Measurements from ENCODE around the gene AP4B1.
"Not testable (repeated sequence)": the region's sequence is repeated elsewhere in the genome, so short reads cannot be mapped to it uniquely, and the experiment has no call there.

AP4B1 gene
- 43.3 to 86.7 (median 56.0) reads per million in 9 experiments for total RNA-seq

DNA sequence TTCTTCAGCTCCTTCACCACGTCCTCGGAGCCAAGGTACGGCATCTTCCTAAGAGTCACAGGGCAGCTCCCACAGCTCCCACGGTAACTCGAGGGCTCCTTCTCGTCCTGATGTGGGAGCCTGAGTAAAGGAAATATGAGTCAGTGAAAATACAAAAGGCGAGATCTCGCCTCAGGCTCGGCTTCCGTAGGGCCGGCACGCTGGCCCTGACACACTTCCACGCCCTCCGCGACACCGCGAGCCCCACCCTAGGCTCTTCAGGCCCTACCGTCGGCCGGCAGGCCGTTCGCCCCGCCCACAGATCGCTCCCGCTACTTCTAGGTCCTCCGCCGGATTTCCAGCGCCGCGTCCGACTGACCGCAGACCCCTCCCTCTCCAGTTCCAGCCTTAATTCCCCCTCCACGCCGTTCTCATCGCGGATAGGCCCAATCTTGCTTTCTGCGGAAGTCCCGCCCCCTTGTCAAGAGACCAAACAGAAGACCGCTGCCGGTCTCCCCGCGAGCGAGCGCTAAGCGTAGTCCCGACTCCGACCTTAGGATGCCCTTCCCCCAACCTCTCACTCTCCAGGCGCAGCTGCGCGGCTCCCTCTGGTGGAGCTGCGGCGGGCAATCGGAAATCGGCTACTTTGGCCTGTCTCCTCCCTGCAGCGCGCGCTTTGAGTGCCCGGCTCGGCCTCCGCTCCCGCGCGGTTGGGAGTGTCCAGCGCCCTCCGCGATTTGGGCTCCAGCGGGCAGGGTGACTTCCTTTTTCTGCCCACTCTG is at the start of gene AP4B1, which contains the start of gene DCLRE1B:
AP4B1 (minus strand) TSS at position 126 of the 761 bp plus-strand sequence; CDS start at position 44, 82 bp downstream.
DCLRE1B (plus strand) TSS at position 653 of the 761 bp plus-strand sequence. CDS start 261 bp downstream, outside the sequence.
- Mint-ChIP-seq H3K27ac (peak within 1 kb of the TSS; percentile 97 to 98), H3K9me3 (no peaks in the 10 kb centered on the region), H3K36me3 (ENCODE audit: insufficient read depth) (peaks cover 28% of the 10 kb centered on the region), H3K27me3 (no peaks in the 10 kb centered on the region), H3K4me3 (peak within 1 kb of the TSS; percentile 89 to 91), H3K4me1 (ENCODE audit: low read depth in 2 of 2) (peaks cover 37 to 48% of the 10 kb centered on the region in 2 donors)
- ATAC-seq (replicated peaks) (peak; percentile 87), DNase-seq (peak; percentile 94 to 95 (median 95))

DNA sequence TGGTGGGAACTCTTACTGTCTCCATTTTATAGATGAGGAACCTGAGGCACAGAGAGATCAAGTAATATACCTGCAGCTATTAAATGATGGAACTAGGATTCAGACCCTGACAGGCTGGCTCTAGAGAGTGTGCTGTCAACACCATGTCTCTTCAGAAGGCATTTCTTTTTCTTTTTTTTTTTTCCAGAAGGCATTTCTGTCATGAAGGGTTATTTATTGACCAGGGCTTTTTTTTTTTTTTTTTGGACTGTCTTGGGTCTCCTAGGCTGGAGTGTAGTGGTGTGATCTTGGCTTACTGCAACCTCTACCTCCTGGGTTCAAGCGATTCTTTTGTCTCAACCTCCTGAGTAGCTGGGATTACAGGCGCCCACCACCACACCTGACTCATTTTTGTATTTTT is 47.1 kb upstream of the AP4B1 start:
- DNase-seq: no peak
- H3K27ac Mint-ChIP-seq: peak overlapping the region; percentile 10 to 62
- no peak overlapping the region for H3K4me3 Mint-ChIP-seq
- ATAC-seq (replicated peaks): no peak
- no peaks in the 10 kb centered on the region for H3K27me3 Mint-ChIP-seq
- H3K36me3 Mint-ChIP-seq (ENCODE audit: insufficient read depth): peaks cover 81% of the 10 kb centered on the region
- no peaks in the 10 kb centered on the region for H3K9me3 Mint-ChIP-seq
- H3K4me1 Mint-ChIP-seq (ENCODE audit: low read depth in 2 of 2): peaks cover 27 to 48% of the 10 kb centered on the region in 2 donors

DNA sequence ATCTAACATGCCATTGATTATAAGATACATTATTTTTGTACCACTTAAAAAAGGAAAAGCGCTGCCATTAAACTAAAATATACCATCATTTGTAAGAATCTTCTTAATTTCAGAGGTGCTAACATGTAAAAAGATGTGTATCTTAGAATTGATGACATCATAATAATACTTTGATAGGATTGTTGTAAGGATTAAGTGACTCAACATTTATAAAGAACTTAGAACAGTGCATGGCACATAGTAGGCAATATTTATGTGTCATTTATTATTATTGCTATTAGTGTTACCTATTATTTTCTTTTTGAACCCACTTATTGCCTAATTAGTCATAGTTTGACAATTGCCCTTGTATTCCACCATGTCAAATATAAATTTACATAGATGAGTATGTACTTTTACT is 46.3 kb upstream of the AP4B1 start:
- Mint-ChIP-seq H3K4me3 (no peak overlapping the region), H3K27ac (peak overlapping the region in 1 of 2 donors; percentile 62), H3K9me3 (no peaks in the 10 kb centered on the region), H3K36me3 (ENCODE audit: insufficient read depth) (peaks cover 81% of the 10 kb centered on the region), H3K27me3 (no peaks in the 10 kb centered on the region), H3K4me1 (ENCODE audit: low read depth in 2 of 2) (peaks cover 33 to 53% of the 10 kb centered on the region in 2 donors)
- ATAC-seq (replicated peaks) (no peak), DNase-seq (no peak)

DNA sequence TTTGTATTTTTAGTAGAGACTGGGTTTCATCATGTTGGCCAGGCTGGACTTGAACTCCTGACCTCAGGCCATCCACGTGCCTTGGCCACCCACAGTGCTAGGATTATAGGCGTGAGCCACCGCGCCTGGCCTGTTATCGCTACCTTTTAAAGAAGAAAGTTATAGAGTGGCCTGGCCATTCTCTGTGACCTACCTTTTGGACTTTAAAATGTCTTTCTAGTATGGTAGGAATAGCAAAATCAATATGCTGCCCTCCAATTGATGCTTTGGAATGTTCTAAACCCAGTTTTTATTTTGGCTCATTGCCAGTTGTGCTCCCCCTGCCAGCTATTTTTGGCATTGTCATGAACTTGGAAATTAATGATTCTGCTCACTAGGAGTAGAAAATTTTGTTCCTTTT is 44.4 kb upstream of the AP4B1 start:
- Mint-ChIP-seq H3K4me3 (peak overlapping the region in 1 of 2 donors; percentile 6), H3K4me1 (ENCODE audit: low read depth in 2 of 2) (peaks cover 40 to 62% of the 10 kb centered on the region in 2 donors), H3K27me3 (no peaks in the 10 kb centered on the region), H3K36me3 (ENCODE audit: insufficient read depth) (peaks cover 81% of the 10 kb centered on the region), H3K27ac (peak overlapping the region; percentile 77 to 92), H3K9me3 (no peaks in the 10 kb centered on the region)
- ATAC-seq (replicated peaks) (no peak), DNase-seq (peak in 1 of 3 experiments; percentile 30)

DNA sequence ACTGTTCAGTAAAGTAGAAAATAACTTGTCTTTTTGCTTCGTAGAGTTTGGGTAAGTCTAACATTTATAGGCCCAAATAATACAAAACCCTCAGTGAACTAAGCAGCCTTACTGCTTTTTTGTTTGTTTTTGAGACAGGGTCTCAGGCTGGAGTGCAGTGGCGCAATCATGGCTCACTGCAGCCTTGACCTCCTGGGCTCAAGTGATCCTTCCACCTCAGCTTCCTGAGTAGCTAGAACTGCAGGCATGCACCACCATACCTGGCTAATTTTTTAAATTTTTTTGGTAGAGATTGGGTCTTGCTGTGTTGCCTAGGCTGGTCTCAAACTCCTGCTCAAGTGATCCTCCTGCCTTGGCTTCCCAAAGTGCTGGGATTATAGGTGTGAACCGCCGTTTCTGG is 43.6 kb upstream of the AP4B1 start:
- peaks cover 41 to 55% of the 10 kb centered on the region in 2 donors for H3K4me1 Mint-ChIP-seq (ENCODE audit: low read depth in 2 of 2)
- H3K27ac Mint-ChIP-seq: peak overlapping the region; percentile 92 to 93
- ATAC-seq (replicated peaks); DNase-seq; H3K27me3 Mint-ChIP-seq; H3K9me3 Mint-ChIP-seq: not testable (repeated sequence)
- H3K36me3 Mint-ChIP-seq (ENCODE audit: insufficient read depth): peaks cover 79% of the 10 kb centered on the region
- H3K4me3 Mint-ChIP-seq: peak overlapping the region; percentile 38 to 64

DNA sequence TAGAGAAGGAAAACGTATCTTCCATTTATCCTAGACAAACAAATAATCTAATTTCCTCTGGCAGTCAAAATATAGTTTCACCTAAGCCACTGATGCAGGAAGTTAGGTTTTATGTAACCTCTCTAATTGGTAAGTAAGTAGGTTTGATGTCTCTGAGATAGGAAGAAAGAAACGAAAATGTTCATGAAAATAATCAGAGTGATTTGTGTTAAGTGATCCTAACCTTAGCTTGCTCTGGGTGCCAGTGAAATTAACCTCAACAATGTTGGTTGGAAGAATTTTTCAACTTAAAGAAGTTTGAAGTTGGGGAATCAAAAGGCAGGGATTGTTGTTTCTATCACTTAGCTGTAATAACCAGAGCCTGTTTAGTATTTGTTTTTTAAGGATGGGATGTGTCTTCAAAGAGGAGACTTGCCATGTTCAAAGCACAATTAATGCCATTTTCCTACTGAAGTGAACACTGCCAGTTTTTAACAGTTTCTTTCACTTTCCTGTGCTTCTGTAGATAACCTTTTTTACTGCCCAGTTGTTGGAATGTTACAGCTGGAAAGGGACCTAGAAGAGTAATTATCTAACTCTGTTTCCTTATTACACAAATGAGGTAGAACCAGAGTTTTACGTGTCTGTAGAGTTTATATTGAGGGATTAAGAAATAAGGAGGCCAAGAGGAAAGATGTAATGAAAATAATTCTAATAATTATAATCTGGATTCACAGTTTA is 42.9 kb upstream of the AP4B1 start:
- ATAC-seq (replicated peaks) (peak; percentile 67), DNase-seq (no peak)
- Mint-ChIP-seq H3K27me3 (no peaks in the 10 kb centered on the region), H3K9me3 (no peaks in the 10 kb centered on the region), H3K27ac (peak overlapping the region; percentile 92 to 93), H3K36me3 (ENCODE audit: insufficient read depth) (peaks cover 79% of the 10 kb centered on the region), H3K4me3 (peak overlapping the region; percentile 62 to 64), H3K4me1 (ENCODE audit: low read depth in 2 of 2) (peaks cover 42 to 57% of the 10 kb centered on the region in 2 donors)

DNA sequence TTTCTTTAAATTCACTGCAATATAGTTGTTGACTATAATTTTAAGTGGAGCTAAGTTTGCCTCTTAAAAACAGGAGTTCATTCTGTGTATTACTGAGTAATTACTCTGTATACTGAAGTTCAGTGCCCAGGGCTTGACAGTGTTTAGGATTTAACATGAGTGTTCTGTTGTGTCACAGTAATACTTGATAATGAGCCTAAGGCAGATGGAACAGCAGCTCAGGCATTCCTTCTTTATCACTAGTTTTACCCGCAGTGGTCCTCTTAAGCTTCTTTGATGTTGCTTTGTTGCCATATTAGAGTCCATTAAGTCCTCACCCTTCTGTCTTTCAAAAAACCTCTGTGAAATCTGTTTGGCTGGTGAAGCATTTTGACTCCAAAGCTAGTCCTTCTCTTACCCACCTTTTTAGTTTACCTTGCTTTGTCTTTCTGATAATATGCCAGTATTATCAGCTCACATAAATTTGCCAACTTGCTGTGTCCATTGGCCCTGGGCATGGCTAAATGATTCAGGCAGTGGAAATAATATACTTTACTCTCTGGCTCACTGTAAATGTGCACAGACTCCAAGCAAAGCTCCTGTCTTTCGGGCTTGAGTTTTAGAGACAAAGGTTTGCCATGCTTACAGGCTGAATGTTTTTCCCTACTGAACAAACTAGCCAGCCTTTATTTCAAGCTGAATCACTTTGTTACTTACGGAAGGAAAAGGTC is 42.2 kb upstream of the AP4B1 start:
- no peaks in the 10 kb centered on the region for H3K9me3 Mint-ChIP-seq
- no peak for DNase-seq
- peak overlapping the region; percentile 92 to 93 for H3K27ac Mint-ChIP-seq
- H3K4me3 Mint-ChIP-seq: peak overlapping the region; percentile 62 to 64
- ATAC-seq (replicated peaks): peak; percentile 30
- H3K36me3 Mint-ChIP-seq (ENCODE audit: insufficient read depth): peaks cover 76% of the 10 kb centered on the region
- H3K27me3 Mint-ChIP-seq: no peaks in the 10 kb centered on the region
- H3K4me1 Mint-ChIP-seq (ENCODE audit: low read depth in 2 of 2): peaks cover 42 to 62% of the 10 kb centered on the region in 2 donors

DNA sequence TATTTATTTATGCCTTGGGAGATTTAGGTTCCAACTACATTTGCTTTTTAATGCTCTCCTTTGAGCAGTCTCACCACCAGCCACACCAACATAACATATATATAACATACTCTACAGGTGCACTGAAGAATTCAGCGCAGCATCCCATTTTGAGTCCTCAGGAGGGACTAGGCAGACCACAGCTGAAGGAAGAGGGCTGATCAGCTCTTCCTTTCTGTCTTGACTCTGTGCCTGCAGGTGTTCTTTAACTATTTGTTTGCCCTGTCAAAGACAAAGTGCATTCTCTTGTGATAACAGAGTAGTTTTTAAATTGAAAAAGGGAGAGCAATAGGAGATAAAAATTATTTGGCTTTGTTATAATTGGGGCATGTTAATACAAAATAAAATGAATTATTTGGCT is 41.5 kb upstream of the AP4B1 start:
- peak overlapping the region; percentile 62 to 64 for H3K4me3 Mint-ChIP-seq
- no peaks in the 10 kb centered on the region for H3K27me3 Mint-ChIP-seq
- H3K9me3 Mint-ChIP-seq: no peaks in the 10 kb centered on the region
- H3K27ac Mint-ChIP-seq: peak overlapping the region; percentile 83 to 92
- H3K4me1 Mint-ChIP-seq (ENCODE audit: low read depth in 2 of 2): peaks cover 42 to 57% of the 10 kb centered on the region in 2 donors
- peaks cover 80% of the 10 kb centered on the region for H3K36me3 Mint-ChIP-seq (ENCODE audit: insufficient read depth)
- DNase-seq (no peak), ATAC-seq (replicated peaks) (no peak)

DNA sequence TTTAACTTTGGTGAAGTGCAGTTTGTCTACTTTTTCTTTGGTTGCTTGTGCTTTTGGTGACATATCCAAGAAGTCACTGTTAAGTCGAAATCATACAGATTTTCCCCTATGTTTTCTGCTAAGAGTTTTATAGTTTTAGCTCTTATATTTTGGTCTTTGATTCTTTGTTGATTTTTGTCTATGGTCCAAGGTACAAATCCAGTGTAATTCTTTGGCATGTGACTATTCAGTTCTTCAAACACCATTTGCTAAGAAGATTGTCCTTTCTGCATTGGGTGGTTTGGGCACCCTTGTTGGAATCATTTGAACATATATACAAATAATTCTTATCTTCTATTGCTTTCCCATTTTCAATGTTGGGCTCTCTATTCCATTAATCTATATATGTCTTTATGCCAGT is 40.7 kb upstream of the AP4B1 start:
- ATAC-seq (replicated peaks) (no peak), DNase-seq (no peak)
- peaks cover 80% of the 10 kb centered on the region for H3K36me3 Mint-ChIP-seq (ENCODE audit: insufficient read depth)
- H3K9me3 Mint-ChIP-seq: no peaks in the 10 kb centered on the region
- H3K27ac Mint-ChIP-seq: peak overlapping the region; percentile 31 to 67
- H3K4me3 Mint-ChIP-seq: peak overlapping the region; percentile 29 to 64
- H3K27me3 Mint-ChIP-seq: no peaks in the 10 kb centered on the region
- peaks cover 50 to 65% of the 10 kb centered on the region in 2 donors for H3K4me1 Mint-ChIP-seq (ENCODE audit: low read depth in 2 of 2)

DNA sequence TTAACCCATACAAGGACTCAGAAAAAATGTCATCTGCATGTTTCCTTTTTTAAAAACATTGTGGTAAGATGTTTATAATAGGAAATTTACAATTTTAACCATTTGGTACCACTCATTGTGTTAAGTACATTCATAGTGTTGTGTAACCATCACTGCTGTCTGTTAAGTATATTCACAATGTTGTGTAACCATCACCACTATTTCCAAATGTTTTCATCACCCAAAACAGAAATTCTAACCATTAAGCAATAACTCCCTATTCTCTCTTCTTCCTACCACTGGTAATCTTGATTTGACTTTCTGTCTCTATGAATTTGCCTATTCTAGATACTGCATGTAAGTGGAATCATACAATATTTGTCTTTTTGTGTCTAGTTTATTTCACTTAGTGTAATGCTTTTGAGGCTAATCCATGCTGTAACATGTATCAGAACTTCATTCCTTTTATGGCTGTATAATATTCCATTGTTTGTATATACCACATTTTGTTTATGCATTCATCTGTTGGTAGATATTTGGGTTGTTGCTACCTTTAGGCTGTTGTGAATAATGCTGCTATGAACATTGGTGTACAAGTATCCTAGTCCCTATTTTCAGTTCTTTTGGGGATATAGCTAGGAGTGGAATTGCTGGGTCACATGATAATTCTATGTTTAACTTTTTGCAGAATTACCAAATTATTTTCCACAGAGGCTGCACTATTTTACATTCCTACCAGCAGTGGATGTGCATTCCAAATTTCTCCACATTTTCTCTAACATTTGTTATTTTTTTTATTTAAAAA is 38.6 kb upstream of the AP4B1 start:
- H3K36me3 Mint-ChIP-seq (ENCODE audit: insufficient read depth): peaks cover 74% of the 10 kb centered on the region
- peaks cover 55 to 73% of the 10 kb centered on the region in 2 donors for H3K4me1 Mint-ChIP-seq (ENCODE audit: low read depth in 2 of 2)
- H3K27me3 Mint-ChIP-seq: no peaks in the 10 kb centered on the region
- DNase-seq (no peak), ATAC-seq (replicated peaks) (no peak)
- H3K27ac Mint-ChIP-seq: peak overlapping the region in 1 of 2 donors; percentile 67
- no peaks in the 10 kb centered on the region for H3K9me3 Mint-ChIP-seq
- peak overlapping the region in 1 of 2 donors; percentile 32 for H3K4me3 Mint-ChIP-seq

DNA sequence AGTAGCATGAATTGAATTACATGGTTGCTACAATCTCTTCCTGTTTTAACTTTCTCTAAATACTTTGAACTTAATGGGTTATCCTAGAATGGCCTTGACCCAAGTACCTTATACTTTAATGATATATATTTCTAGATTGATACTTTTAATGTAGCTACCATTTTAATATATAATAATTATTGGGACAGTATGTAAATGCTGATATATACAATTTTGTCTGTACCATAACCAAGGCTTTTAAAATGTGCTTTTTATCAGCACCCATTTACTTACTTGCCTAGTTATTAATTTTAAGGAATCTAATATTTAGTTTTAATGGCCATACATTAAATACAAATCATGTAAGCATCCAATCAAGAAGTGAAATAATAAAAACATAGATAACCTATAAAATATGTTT is 37.9 kb upstream of the AP4B1 start:
- Mint-ChIP-seq H3K36me3 (ENCODE audit: insufficient read depth) (peaks cover 76% of the 10 kb centered on the region), H3K4me1 (ENCODE audit: low read depth in 2 of 2) (peaks cover 56 to 73% of the 10 kb centered on the region in 2 donors), H3K27ac (peak overlapping the region; percentile 50 to 88), H3K4me3 (peak overlapping the region in 1 of 2 donors; percentile 20), H3K27me3 (no peaks in the 10 kb centered on the region), H3K9me3 (no peaks in the 10 kb centered on the region)
- no peak for DNase-seq
- no peak for ATAC-seq (replicated peaks)

DNA sequence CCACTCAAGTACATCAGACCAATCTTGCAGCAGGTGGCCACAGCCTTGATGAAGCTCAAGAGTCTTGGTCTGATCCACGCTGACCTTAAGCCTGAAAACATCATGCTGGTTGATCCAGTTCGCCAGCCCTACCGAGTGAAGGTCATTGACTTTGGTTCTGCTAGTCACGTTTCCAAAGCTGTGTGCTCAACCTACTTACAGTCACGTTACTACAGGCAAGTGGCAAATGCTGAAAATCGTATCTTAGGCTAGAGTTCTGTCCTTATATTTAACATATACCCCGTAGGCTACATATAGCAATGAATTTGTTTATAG is 36.6 kb upstream of the AP4B1 start:
- ATAC-seq (replicated peaks): no peak
- DNase-seq: no peak
- peaks cover 49 to 69% of the 10 kb centered on the region in 2 donors for H3K4me1 Mint-ChIP-seq (ENCODE audit: low read depth in 2 of 2)
- no peaks in the 10 kb centered on the region for H3K27me3 Mint-ChIP-seq
- peaks cover 67% of the 10 kb centered on the region for H3K36me3 Mint-ChIP-seq (ENCODE audit: insufficient read depth)
- no peaks in the 10 kb centered on the region for H3K9me3 Mint-ChIP-seq
- peak overlapping the region; percentile 75 to 79 for H3K4me3 Mint-ChIP-seq
- H3K27ac Mint-ChIP-seq: peak overlapping the region; percentile 78 to 95

Measured in effector memory CD8-positive, alpha-beta T cell (primary cell).